Measurements from ENCODE around the gene ZYG11A.
"Not testable (repeated sequence)": the region's sequence is repeated elsewhere in the genome, so short reads cannot be mapped to it uniquely, and the experiment has no call there.

Gene ZYG11A

DNA sequence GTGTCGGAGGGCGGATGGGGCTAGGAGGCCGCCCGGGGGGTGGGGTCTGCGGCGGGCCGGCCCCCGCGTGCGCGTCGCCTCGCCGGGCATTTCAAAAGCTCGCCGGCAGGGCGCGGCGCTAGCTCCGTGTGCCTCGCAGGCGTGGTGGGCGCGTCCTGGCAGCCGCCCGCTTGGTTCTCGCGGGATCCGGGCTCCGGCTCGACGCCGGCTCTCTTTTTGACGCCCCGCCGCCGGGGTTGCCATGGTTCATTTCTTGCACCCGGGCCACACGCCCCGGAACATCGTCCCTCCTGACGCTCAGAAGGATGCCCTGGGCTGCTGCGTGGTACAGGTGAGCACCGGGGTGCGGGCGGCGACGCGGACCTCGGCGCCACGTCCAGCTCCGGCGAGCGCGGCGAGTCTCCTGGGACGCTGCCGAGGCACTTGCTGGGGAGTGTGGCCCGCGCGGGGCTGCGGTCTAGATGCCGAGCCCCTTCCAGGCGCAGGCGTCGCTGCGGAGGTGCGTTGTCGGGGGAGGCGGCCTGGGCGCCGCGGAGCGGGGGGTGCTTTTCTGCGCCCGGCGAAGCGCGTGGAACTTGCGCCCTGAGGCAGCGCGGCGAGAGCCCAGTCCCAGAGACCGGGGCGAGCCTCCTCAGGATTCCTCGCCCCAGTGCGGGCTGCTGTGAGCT is at the start of gene ZYG11A:
Gene ZYG11A (plus strand): TSS at position 118 of the 668 bp plus-strand sequence. CDS start 124 bp downstream, at position 242.
- DNase-seq (ENCODE audit: low read depth in 4 of 4, low spot score in 1 of 4) = peak; percentile 27 to 62 (median 37)

DNA sequence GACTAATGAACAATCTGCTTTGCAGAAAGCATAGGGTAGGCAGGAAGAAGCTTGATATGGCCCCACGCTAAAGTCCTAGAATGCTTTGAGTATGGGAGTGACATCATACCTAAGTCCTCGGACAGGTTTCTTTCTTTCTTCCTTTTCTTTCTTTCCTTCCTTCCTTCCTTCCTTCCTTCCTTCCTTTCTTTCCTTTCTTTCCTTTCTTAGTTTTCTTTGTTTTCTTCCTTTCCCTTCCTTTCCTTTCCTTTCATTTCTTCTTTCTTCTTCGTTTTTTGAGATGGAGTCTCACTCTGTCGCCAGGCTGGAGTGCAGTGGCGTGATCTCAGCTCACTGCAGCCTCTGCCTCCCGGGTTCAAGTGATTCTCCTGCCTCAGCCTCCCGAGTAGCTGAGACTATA is 48.8 kb upstream of the ZYG11A start:
- not testable (repeated sequence) for DNase-seq (ENCODE audit: low read depth in 4 of 4, low spot score in 1 of 4)

DNA sequence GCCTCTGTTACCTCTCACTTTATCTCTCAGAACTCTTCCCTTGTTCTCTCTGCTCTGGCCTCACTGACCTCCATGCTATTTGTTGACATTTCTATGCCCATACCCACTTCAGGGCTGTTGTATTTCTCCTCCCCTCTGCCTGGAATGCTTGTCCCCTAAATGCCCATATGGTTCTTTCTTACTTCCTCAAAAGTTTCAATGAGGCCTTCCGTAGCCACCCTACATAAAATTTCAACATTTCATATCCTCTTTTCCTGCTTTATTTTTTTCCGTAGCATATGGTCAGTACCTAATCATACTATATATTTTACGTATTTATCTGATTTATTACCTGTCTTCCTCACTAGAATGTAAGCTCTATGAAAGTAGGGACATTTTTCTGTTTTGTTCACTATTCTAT is 47.1 kb upstream of the ZYG11A start:
- no peak for DNase-seq (ENCODE audit: low read depth in 4 of 4, low spot score in 1 of 4)

DNA sequence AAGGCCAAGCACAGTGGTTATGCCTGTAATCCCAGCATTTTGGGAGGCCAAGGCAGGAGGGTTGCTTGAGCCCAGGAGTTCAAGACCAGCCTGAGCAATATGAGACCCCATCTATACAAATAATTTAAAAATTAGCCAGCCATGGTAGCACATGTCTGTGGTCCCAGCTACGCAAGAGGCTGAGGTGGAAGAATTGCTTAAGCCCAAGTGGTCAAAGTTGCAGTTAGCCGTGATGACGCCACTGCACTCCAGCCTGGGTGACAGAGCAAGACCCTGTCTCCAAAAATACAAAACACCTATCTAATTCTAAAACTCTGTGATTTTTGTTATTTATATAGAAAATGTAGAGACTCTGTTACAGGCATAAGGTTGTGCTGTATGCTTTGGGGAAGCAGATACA is 44.2 kb upstream of the ZYG11A start:
- no peak for DNase-seq (ENCODE audit: low read depth in 4 of 4, low spot score in 1 of 4)

DNA sequence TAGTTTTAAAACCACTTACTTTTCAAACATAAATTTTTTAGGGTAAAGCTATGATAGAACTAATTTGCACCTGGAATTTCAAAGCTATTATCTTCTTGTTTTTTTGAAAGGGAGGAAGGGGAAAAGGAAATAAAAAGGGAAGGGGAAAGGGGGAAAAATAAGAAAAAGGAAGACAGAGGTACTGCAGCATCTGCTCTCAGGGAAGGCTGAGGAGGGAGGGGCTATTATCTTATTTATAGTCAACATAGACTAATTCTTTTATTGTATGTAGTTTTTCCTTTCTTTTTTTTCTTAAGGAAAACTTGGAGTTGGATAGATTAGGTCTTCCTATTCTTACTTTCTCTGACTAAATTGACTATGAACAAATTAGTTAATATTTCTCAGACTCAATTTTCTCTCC is 41.5 kb upstream of the ZYG11A start:
- DNase-seq (ENCODE audit: low read depth in 4 of 4, low spot score in 1 of 4) = no peak

DNA sequence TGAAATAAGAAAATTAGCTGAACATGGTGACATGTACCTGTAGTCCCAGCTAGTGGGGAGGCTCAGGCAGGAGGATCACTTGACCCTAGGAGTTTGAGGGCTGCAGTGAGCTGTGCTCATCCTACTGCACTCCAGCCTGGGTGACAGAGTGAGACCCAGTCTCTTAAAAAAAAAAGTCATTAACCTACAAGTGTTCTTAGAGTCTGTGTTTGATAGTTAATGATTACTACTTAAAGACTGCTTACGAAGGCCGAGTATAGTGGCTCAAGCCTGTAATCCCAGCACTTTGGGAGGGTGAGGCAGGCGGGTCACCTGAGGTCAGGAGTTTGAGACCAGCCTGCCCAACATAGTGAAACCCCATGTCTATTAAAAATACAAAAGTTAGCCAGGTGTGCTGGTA is 38.5 kb upstream of the ZYG11A start:
- not testable (repeated sequence) for DNase-seq (ENCODE audit: low read depth in 4 of 4, low spot score in 1 of 4)

DNA sequence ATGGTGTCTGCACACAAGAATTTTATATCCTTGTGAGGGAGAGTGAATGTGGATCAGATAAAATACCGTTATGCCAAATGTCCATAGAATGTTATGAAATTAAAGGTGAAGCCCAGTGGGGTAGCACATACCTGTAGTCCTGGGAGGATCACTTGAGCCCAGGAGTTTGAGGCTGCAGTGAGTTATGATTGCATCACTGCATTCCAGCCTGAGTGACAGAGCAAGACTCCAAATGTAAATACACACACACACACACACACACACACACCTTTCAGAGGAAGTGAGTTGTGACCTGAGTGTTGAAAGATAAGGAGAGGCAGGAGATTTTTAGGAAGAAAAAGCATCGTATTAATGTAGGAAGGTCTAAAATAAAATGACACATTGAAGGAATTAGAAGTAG is 28.1 kb upstream of the ZYG11A start:
- no peak for DNase-seq (ENCODE audit: low read depth in 4 of 4, low spot score in 1 of 4)

DNA sequence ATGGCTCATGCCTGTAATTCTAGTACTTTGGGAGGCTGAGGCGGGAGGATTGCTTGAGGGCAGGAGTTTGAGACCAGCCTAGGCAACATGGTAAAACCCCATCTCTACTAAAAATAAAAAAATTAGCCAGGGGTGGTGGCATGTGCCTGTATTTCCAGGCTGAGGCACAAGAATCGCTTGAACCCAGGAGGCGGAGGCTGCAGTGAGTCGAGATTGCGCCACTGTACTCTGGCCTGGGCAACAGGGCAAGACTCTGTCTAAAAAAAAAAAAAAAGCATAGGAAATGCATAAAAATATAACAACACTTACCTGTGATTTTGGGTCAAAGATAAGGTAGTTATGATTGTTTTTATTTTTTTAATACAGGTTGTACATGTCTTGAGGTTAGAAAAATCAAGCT is 21.7 kb upstream of the ZYG11A start:
- not testable (repeated sequence) for DNase-seq (ENCODE audit: low read depth in 4 of 4, low spot score in 1 of 4)

DNA sequence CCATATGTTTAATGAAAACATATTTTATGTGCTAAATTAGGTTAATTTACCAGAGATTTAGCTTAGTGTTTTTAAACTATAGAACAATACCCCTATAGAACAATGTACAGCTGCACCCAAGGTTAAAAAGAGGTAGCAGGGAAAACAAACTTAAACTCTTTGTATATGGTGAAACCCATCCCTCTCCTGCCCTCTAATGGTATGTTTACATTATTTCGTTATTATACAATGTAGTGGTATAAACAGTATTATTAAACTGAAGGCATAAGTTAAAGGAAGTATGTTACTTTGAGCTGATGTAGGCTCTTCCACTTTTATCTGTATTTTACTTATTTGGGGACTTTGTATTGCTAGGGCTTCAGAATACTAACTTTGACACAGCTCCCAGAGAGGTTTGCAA is 16.7 kb upstream of the ZYG11A start:
- no peak for DNase-seq (ENCODE audit: low read depth in 4 of 4, low spot score in 1 of 4)

DNA sequence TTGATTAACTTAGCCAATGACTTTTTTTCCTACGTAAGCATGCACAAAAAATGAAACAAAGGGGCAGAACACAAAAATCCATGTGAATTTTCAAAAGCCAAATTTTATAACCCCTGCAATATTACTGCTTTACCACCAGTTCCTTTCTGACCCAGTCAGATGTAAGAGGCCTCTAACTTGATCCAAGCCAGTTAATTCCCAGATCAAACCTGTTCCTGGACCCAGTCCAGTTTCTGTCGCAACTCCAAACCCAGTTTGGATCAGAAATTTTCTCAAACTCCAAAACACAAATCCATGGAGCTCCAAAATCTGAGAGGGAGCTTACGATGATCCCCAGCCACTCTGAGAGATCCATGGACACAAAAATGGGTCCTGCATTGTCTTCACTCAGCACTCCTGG is 7.8 kb upstream of the ZYG11A start:
- DNase-seq (ENCODE audit: low read depth in 4 of 4, low spot score in 1 of 4) = no peak

DNA sequence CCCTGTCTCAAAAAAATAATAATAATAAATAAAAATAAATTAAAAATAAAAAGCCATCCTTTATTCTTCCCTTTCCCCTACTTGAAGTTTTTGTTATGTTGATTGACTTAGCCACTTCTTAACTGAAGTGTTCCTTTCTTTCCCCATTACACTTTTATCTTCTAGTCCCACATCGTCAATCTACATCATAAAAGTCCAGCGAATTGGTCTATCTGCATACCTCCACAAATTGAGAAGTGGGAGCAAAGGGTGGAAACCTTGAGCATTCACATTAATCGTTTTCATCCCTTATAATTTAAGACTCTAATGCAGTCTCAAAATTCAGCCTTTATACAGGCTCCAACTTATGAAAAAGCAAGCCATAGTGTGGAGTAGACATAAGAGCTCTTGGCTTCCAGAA is 6.5 kb upstream of the ZYG11A start:
- no peak for DNase-seq (ENCODE audit: low read depth in 4 of 4, low spot score in 1 of 4)

DNA sequence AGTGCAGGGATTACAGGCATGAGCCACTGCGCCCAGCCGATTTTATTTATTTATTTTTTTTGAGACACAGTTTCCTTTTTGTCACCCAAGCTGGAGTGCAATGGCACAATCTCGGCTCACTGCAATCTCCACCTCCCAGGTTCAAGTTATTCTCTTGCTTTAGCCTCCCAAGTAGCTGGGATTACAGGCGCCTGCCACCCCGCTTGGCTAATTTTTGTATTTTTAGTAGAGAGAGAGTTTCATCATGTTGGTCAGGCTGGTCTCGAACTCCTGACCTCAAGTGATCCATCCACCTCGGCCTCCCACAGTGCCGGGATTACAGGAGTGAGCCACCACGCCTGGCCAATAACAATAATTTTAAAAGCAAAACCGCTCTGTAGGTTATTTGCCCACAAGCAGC is 3.4 kb upstream of the ZYG11A start:
- not testable (repeated sequence) for DNase-seq (ENCODE audit: low read depth in 4 of 4, low spot score in 1 of 4)

DNA sequence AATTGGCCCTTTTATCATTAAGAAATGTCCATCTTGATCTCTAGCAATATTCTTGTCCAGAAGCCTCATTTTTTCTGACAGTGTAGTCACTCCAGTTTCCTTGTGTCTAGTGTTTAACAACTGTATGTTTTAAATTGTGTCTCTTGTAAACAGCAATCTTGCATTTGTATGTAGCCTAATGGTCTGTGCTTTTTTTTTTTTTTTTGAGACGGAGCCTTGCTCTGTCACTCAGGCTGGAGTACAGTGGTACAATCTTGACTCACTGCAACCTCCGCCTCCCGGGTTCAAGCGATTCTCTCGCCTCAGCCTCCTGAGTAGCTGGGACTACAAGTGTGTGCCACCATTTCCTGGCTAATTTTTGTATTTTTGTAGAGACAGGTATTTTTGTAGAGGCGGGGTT is 2.6 kb downstream of the ZYG11A start:
- not testable (repeated sequence) for DNase-seq (ENCODE audit: low read depth in 4 of 4, low spot score in 1 of 4)

DNA sequence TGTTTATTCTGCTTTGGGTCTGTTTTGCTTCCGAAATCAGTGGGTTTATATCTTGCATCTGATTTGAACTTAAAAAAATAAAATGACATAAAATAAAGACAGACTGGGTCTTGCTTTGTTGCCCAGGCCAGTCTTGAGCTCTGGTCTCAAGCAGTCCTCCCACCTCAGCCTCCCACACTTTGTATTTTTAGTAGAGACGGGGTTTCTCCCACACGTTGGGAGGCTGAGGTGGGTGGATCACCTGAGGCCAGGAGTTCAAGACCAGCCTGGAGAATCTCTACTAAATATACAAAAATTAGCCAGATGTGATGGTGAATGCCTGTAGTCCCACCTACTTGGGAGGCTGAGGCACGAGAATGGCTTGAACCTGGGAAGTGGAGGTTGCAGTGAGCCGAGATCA is 5.9 kb downstream of the ZYG11A start:
- no peak for DNase-seq (ENCODE audit: low read depth in 4 of 4, low spot score in 1 of 4)

DNA sequence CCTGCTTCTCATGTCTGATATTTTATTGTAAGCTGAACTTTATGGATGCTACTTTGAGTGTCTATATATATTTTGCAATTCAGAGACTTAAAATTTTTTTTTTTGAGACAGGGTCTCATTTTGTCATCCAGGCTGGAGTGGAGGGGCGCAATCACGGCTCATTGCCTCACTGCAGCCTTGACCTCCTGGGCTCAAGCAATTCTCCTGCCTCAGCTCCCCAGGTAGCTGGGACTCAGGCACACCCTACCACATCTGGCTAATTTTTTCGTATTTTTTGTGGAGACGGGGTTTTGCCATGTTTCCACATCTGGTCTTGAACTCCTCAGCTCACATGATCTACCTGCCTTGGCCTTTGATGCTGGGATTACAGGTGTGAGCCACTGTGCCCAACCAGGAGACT is 8.4 kb downstream of the ZYG11A start:
- DNase-seq (ENCODE audit: low read depth in 4 of 4, low spot score in 1 of 4) = no peak

DNA sequence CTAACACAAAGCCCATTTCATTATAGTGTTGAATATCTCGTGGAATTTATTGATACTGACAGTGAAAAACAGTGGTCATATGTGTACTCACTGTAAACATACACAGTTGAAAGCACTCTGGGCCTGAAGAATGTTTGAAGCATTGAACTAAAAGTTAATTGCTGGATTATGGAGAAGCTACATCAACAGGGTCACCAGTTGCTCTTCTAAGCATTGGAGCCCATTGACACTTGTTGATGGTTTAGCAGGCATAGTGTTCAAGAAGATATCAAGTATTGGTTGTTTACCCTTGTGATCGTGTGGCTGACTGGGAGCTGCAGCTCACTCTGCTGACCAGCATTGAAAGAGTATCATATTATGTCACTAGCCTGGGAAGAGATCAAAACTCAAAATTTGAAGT is 10.3 kb downstream of the ZYG11A start:
- DNase-seq (ENCODE audit: low read depth in 4 of 4, low spot score in 1 of 4) = no peak

DNA sequence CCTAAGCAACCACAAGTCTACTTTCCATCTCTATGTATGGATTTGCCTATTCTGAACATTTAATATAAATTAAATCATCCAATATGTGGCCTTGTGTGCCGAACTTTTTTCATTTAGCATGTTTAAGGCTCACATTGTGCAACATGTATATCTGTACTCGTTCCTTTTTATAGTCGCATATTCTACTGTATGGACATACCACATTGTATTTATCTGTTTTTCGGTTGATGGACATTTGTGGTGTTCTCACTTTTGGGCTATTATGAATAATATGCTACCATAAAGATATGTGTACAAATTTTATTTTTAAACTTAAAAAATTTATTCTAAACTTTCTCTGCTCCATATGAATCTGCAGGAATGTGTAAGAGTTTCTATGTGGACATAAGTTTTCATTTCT is 13.0 kb downstream of the ZYG11A start:
- no peak for DNase-seq (ENCODE audit: low read depth in 4 of 4, low spot score in 1 of 4)

DNA sequence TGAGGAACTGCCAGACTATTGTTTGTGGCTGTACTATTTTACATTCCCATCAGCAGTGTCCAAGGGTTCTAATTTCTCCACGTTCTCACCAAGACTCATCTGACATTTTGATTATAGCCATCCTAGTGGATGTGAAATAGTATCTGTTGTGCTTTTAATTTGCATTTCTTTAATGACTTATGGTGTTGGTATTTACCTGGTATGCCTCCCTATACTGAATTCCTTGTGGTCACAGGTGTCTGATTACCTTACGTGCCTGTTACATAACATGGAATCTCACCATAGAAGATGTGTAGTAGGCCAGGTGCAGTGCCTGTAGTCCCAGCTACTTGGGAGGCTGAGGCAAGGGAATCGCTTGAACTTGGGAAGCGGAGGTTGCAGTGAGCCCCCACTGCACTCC is 13.5 kb downstream of the ZYG11A start:
- DNase-seq (ENCODE audit: low read depth in 4 of 4, low spot score in 1 of 4) = no peak

DNA sequence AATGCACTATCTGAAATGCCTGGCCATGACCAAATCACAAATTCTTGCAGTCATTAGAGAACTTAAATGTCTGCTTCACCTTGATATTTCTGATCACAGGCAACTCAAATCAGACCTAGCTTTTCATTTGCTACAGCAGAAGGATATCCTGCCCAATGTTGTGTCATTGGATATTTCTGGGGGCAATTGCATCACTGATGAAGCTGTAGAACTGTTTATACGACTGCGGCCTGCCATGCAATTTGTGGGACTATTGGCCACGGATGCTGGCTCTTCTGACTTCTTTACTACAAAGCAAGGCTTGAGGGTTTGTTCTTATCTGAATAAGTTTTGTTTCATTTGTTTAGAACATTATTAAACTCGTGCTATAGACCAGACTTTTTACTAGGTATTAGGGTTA is 14.9 kb downstream of the ZYG11A start:
- DNase-seq (ENCODE audit: low read depth in 4 of 4, low spot score in 1 of 4) = no peak

DNA sequence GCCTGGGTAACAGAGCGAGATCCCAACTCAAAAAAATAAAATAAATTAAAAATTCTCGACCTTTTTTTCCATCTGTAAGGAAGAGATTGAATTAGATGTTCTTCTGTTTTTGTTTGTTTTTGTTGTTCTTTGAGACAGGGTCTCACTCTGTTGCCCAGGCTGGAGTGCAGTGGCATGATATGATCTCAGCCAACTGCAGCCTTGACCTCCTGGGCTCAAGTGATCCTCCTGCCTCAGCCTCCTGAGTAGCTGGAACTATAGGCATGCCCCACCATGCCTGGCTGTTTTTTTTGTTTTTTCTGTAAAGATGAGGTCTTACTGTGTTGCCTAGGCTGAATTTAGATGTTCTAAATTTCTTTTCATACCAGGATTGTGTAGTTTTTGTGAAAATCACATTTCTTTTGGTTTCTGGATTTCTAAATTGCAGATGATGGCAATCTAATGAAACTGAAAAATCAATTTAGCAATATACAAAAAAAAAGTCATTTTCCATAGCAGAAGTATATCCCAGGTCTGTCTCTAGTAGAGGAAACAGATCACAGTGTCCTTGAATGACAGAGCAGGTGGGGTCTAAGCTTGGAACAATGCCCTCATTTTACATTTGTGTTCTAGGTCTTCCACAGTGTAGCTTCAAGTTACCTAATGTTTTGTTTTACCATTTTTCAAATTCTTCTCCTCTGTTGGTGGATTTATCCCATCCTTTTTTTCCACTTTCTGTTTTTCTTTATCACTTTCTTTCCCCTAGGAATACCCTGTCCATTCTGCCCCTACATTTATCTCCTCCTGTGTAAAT is 20.3 kb downstream of the ZYG11A start:
- DNase-seq (ENCODE audit: low read depth in 4 of 4, low spot score in 1 of 4) = no peak

DNA sequence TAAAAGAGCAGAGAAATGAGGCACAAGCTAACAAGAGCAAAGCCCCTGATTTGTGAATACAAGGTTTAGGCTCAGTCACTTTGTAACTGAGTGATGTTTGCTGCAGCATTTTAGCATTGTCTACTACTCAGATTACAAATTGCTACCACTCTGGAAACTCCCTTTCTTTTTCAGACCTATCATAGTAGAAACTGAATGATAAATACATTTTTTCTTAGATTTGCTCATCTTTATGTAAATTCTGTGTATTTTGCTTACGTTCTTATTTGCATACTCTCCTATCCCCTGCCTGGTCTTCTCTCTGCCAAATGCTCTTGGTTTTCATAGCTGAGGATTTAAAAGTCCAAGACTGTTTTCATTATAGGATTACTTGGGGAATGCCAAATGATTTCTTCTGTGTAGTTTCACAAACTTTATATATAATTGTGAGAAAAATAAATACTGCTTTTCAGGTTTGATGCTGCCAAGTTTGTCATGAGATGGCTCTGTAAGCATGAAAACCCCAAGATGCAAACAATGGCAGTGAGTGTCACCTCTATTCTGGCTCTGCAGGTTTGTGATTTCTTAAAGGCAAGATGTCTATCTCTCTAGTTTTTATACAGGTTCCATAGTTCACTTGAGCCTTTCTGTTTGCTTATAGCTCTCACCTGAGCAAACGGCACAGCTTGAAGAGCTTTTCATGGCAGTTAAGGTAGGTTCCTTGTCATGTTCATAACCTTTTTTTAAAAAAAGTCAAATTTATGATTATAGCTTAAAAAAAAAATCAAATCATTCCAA is 24.7 kb downstream of the ZYG11A start:
- DNase-seq (ENCODE audit: low read depth in 4 of 4, low spot score in 1 of 4) = no peak

DNA sequence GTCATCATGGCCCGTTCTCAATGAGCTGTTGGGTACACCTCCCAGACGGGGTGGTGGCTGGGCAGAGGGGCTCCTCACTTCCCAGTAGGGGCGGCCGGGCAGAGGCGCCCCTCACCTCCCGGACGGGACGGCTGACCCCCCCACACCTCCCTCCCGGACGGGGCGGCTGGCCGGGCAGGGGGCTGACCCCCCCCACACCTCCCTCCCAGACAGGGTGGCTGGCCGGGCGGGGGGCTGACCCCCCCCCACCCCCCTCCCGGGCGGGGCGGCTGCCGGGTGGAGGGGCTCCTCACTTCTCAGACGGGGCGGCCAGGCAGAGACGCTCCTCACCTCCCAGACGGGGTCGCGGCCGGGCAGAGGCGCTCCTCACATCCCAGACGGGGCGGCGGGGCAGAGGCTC is 27.2 kb downstream of the ZYG11A start:
- DNase-seq (ENCODE audit: low read depth in 4 of 4, low spot score in 1 of 4) = not testable (repeated sequence)
